Psoas muscle (tissue), 8 donors: Measurements from ENCODE around the gene ATP5MC3. TPM values are rescaled to one million over a fixed set of nuclear protein-coding genes. Genes with fewer than 3 reads are reported as not detected.

Experiments
- ATAC-seq, 4 donors: fragments of 200-7000 bp; cut with Tn5 transposase; one replicate each; pipeline ENCODE4 v1.9.1; 2020; ENCODE audit warnings: moderate library complexity in 3 of 4, mild to moderate bottlenecking in 2 of 4
- DNase-seq, 2 donors: peaks; one replicate each; pipeline ENCODE4 v3.0.0-alpha.2; 2020
- H3K27ac ChIP-seq: fragments of 200-600 bp; one replicate; pipeline ENCODE4 v1.8.0; 2022
- H3K27me3 ChIP-seq, 3 donors: fragments of 200-600 bp in 1 of 3; one replicate each; pipeline versions ENCODE4 v1.6.1 to v1.8.0; 2013 to 2022; ENCODE audit warnings: low read length in 2 of 3, mild to moderate bottlenecking in 2 of 3, moderate library complexity in 1 of 3; ENCODE audit not compliant: insufficient read depth in 3 of 3
- H3K36me3 ChIP-seq, 2 donors: fragments of 200-600 bp in 1 of 2; one replicate each; pipeline versions ENCODE4 v1.6.1 to v1.8.0; 2013 to 2022; ENCODE audit warnings: low read depth in 1 of 2, mild to moderate bottlenecking in 1 of 2, moderate library complexity in 1 of 2; ENCODE audit not compliant: insufficient read depth in 1 of 2
- H3K4me1 ChIP-seq: fragments of 200-600 bp; one replicate; pipeline ENCODE4 v1.8.0; 2022
- H3K4me3 ChIP-seq: fragments of 200-600 bp; one replicate; pipeline ENCODE4 v1.8.0; 2022; ENCODE audit warnings: mild to moderate bottlenecking
- H3K9me3 ChIP-seq: fragments of 200-600 bp; one replicate; pipeline ENCODE4 v1.8.0; 2022
- CTCF ChIP-seq: fragments of 200-600 bp; IDR thresholded peaks from one replicate; pipeline ENCODE4 v1.8.0; 2022; ENCODE audit warnings: antibody characterized with exemption
- WGBS, 3 donors: extraction: QIAGEN DNeasy Blood & Tissue Kit; methylation state at CpG; one replicate each; pipeline versions ENCODE4 v1.1.6 to v1.1.7; 2013; 5-methylcytosine and 5-hydroxymethylcytosine counted together
- intact Hi-C, 2 donors: fragments of 100-400 bp; cut with DNase I; formaldehyde crosslinking; loops; one replicate each; pipeline versions ENCODE4 v1.11.0 to v1.14.2; 2022
- polyA plus RNA-seq, 3 donors: library from polyadenylated mRNA; stranded (reverse); fragments of 200-250 nt; gene quantifications; one replicate each; pipeline ENCODE4 v1.2.3, GENCODE V29; 2013
- total RNA-seq, 4 donors: library from RNA; stranded (reverse); fragmentation: NEBNext Ultra II Directional in 2 of 4; extraction: Animal tissue kit (Norgen Biotek cat#: 25700) in 2 of 4; gene quantifications; one replicate each; pipeline versions ENCODE4 v1.2.1 to v1.2.4, GENCODE V29; 2021 to 2023
- donor health status: healthy with polysubstance abuse.
- donor health status: DM: no; HTN: no; CAD: no; lungs with moderate emphysema.
- donor health status: Bipolar disorder and iron deficiency.
- donor health status: healthy.
- donor health status: DM: yes; HTN: yes; CAD: no.
- donor health status: DM: no; HTN: no; CAD: no.
- donor health status: DM: no; HTN: no; CAD: no.
- donor health status: DM: yes; HTN: yes; CAD: no.

Gene ATP5MC3
- total and polyA plus RNA-seq, 7 donors = 277 to 1,379 (median 356) TPM

- Histone ChIP-seq H3K4me1 (peaks cover 9% of the 10 kb centered on the region), H3K9me3 (no peaks in the 10 kb centered on the region), H3K4me3 (no peak overlapping the region), H3K27ac (no peak overlapping the region), H3K27me3 (no peaks in the 10 kb centered on the region), H3K36me3 (peaks cover 0 to 28% of the 10 kb centered on the region in 2 donors)
- TF ChIP-seq CTCF = no peak
- intact Hi-C loops = no loop called here
- no peak for ATAC-seq
- DNase-seq = no peak
Observed at GRCh38 chr2:175136334-175137215, 44.9 kb downstream of the ATP5MC3 start.

GRCh38 chr2:175135862-175136261 is 45.6 kb downstream of the ATP5MC3 start:
- Histone ChIP-seq H3K27ac (no peak overlapping the region), H3K9me3 (no peaks in the 10 kb centered on the region), H3K27me3 (no peaks in the 10 kb centered on the region), H3K4me1 (peaks cover 13% of the 10 kb centered on the region), H3K36me3 (peaks cover 0 to 28% of the 10 kb centered on the region in 2 donors), H3K4me3 (no peak overlapping the region)
- intact Hi-C loops = no loop called here
- DNase-seq (no peak), ATAC-seq (no peak)
- no peak for TF ChIP-seq CTCF
- WGBS, 3 donors = 71 to 85% (median 84%) methylated on average over 2 of the region's 2 CpGs

GRCh38 chr2:175135177-175135576 is 46.3 kb downstream of the ATP5MC3 start:
- WGBS, 3 donors = 93 to 94% (median 93%) methylated on average over 3 of the region's 3 CpGs
- DNase-seq (no peak), ATAC-seq (no peak)
- H3K4me3 ChIP-seq = no peak overlapping the region
- peaks cover 13% of the 10 kb centered on the region for H3K4me1 ChIP-seq
- intact Hi-C loops = no loop called here
- H3K27ac ChIP-seq = no peak overlapping the region
- no peaks in the 10 kb centered on the region for H3K9me3 ChIP-seq
- H3K36me3 ChIP-seq = peaks cover 0 to 28% of the 10 kb centered on the region in 2 donors
- no peaks in the 10 kb centered on the region for H3K27me3 ChIP-seq
- TF ChIP-seq CTCF = no peak

- peaks cover 13% of the 10 kb centered on the region for H3K4me1 ChIP-seq
- 61 to 72% (median 64%) methylated on average over 2 of the region's 2 CpGs for whole genome bisulfite sequencing, 3 donors
- DNase-seq = no peak
- H3K27me3 ChIP-seq = no peaks in the 10 kb centered on the region
- peak; percentile 65 to 91 (median 77) for ATAC-seq
- H3K36me3 ChIP-seq = peaks cover 0 to 48% of the 10 kb centered on the region in 2 donors
- H3K27ac ChIP-seq = no peak overlapping the region
- no peaks in the 10 kb centered on the region for H3K9me3 ChIP-seq
- H3K4me3 ChIP-seq = no peak overlapping the region
- TF ChIP-seq CTCF = no peak
- intact Hi-C loops = loop anchor here in 1 of 2 donors (5.0 kb wide), 1 partner anchor 36 kb away; the partner anchor contains the start of gene ATF2
Observed at GRCh38 chr2:175131252-175131651, 50.3 kb downstream of the ATP5MC3 start.
